Measurements from ENCODE around the gene EPB41L4A. TPM values are rescaled to one million over a fixed set of nuclear protein-coding genes. Genes with fewer than 3 reads are reported as not detected.

The EPB41L4A gene
- total RNA-seq, 3 donors from 2014 or later: 11.8 to 18.2 (median 13.2) TPM

- no peaks in the 10 kb centered on the region for H3K9me3 ChIP-seq
- H3K36me3 ChIP-seq (ENCODE audit: low read depth): no peaks in the 10 kb centered on the region
- no peak for DNase-seq
- no peaks in the 10 kb centered on the region for H3K4me1 ChIP-seq (ENCODE audit: low read depth)
- H3K4me3 ChIP-seq: no peak overlapping the region
- intact Hi-C loops (cut with DNase I, micrococcal nuclease): no loop called here
- no peak for ATAC-seq
- TF ChIP-seq CTCF (IDR thresholded peaks at IDR 0.05): no peak
These were observed 79.3 kb downstream of the EPB41L4A start for GRCh38 chr5:112339761-112340160.

GRCh38 chr5:112338681-112339337 lies 80.3 kb downstream of the EPB41L4A start:
- no peak for TF ChIP-seq CTCF (IDR thresholded peaks at IDR 0.05)
- Histone ChIP-seq H3K36me3 (ENCODE audit: low read depth) (no peaks in the 10 kb centered on the region), H3K4me3 (no peak overlapping the region), H3K9me3 (no peaks in the 10 kb centered on the region), H3K4me1 (ENCODE audit: low read depth) (no peaks in the 10 kb centered on the region)
- DNase-seq (no peak), ATAC-seq (no peak)
- intact Hi-C loops (cut with DNase I, micrococcal nuclease): no loop called here

GRCh38 chr5:112333331-112333781 lies 85.7 kb downstream of the EPB41L4A start:
- Histone ChIP-seq H3K36me3 (ENCODE audit: low read depth) (no peaks in the 10 kb centered on the region), H3K9me3 (no peaks in the 10 kb centered on the region), H3K4me3 (no peak overlapping the region), H3K4me1 (ENCODE audit: low read depth) (no peaks in the 10 kb centered on the region)
- no peak for TF ChIP-seq CTCF (IDR thresholded peaks at IDR 0.05)
- DNase-seq (no peak), ATAC-seq (no peak)
- intact Hi-C loops (cut with DNase I, micrococcal nuclease): no loop called here

- no peak for ATAC-seq
- Histone ChIP-seq H3K4me3 (no peak overlapping the region), H3K4me1 (ENCODE audit: low read depth) (no peaks in the 10 kb centered on the region), H3K9me3 (no peaks in the 10 kb centered on the region), H3K36me3 (ENCODE audit: low read depth) (no peaks in the 10 kb centered on the region)
- DNase-seq: no peak
- intact Hi-C loops (cut with DNase I, micrococcal nuclease): no loop called here
- TF ChIP-seq CTCF (IDR thresholded peaks at IDR 0.05): no peak
These were observed 87.2 kb downstream of the EPB41L4A start for GRCh38 chr5:112331892-112332291.

GRCh38 chr5:112329419-112330090 lies 89.5 kb downstream of the EPB41L4A start:
- ATAC-seq: no peak
- Histone ChIP-seq H3K4me1 (ENCODE audit: low read depth) (no peaks in the 10 kb centered on the region), H3K4me3 (no peak overlapping the region), H3K36me3 (ENCODE audit: low read depth) (no peaks in the 10 kb centered on the region), H3K9me3 (no peaks in the 10 kb centered on the region)
- no peak for DNase-seq
- no peak for TF ChIP-seq CTCF (IDR thresholded peaks at IDR 0.05)
- intact Hi-C loops (cut with DNase I, micrococcal nuclease): no loop called here
